HepG2 (cell line): Measurements from ENCODE around the gene DNAJC18. TPM values are rescaled to one million over a fixed set of nuclear protein-coding genes. Genes with fewer than 3 reads are reported as not detected.

ENCODE experiments used
- ATAC-seq: fragments of 200-7000 bp; cut with Tn5 transposase; 3 replicates; pipeline ENCODE4 v1.9.1; 2020; ENCODE audit warnings: mild to moderate bottlenecking, moderate library complexity
- BruUV-seq: library from RNA; stranded (reverse); fragments of 400-500 nt; replicated peaks from 2 replicates; lab custom pipeline; 2021; lab: Mats Ljungman, UMichigan
- CTCF ChIA-PET: fragments of 300-600 bp; formaldehyde crosslinking; extraction: SDS; loops from one replicate; lab custom pipeline; 2021; ENCODE audit warnings: low total read pairs, inconsistent platforms, low intra/inter-chr PET ratio; lab: Yijun Ruan, JAX
- POLR2A ChIA-PET: fragments of 350-600 bp; sonication (Branson Sonifier 250); formaldehyde crosslinking; loops from one replicate; lab custom pipeline; 2020; ENCODE audit warnings: antibody characterized with exemption, inconsistent platforms; lab: Yijun Ruan, JAX
- DNase-seq: peaks from one replicate; pipeline ENCODE4 v3.0.0-alpha.2; 2015; ENCODE audit warnings: low spot score
- FAIRE-seq: peaks from 3 replicates; lab custom pipeline; 2011; peaks lifted over from hg19 to GRCh38; lab: Jason Lieb, UNC
- H2AFZ ChIP-seq: one replicate; pipeline ENCODE4 v1.6.1; 2011; ENCODE audit warnings: low read length, inconsistent platforms
- H3K27ac ChIP-seq: fragments of 300-600 bp; 3 replicates; pipeline ENCODE4 v1.8.0; 2011; ENCODE audit warnings: mixed run types, mild to moderate bottlenecking, mixed read lengths, low read length, inconsistent platforms; ENCODE audit not compliant: insufficient read depth; ENCODE audit errors: extremely low read length
- H3K27me3 ChIP-seq, 2 experiments: fragments of 200-600 bp in 1 of 2; 2 replicates in 1 of 2; 3 replicates in 1 of 2; pipeline versions ENCODE4 v1.6.0 to v1.8.0; 2011; ENCODE audit warnings: low read length in 2 of 2, mild to moderate bottlenecking in 2 of 2, moderate library complexity in 2 of 2, inconsistent platforms in 1 of 2; ENCODE audit not compliant: insufficient read depth in 2 of 2, control insufficient read depth in 1 of 2
- H3K36me3 ChIP-seq, 2 experiments: fragments of 200-600 bp in 1 of 2; replicated peaks in 1 of 2; 2 replicates in 1 of 2; 3 replicates in 1 of 2; pipeline versions ENCODE4 v1.5.1 to v1.8.0; 2011; ENCODE audit warnings: low read length in 2 of 2, inconsistent platforms in 1 of 2; ENCODE audit not compliant: insufficient read depth in 2 of 2, control insufficient read depth in 1 of 2
- H3K4me1 ChIP-seq: 2 replicates; pipeline ENCODE4 v1.5.1; 2012; ENCODE audit warnings: low read length, inconsistent platforms; ENCODE audit not compliant: insufficient read depth
- H3K4me2 ChIP-seq: 2 replicates; pipeline ENCODE4 v1.6.0; 2011; ENCODE audit warnings: low read depth, low read length, inconsistent platforms
- H3K4me3 ChIP-seq, 3 experiments: fragments of 200-600 bp in 1 of 3; sonication (generic), shearing (Covaris generic) in 1 of 3; replicated peaks in 1 of 3; 2 replicates each; pipeline ENCODE4 v1.5.1; 2011 to 2016; ENCODE audit warnings: low read length in 3 of 3, inconsistent platforms in 2 of 3, low read depth in 2 of 3, mild to moderate bottlenecking in 2 of 3, control low read depth in 1 of 3, mixed read lengths in 1 of 3; ENCODE audit not compliant: insufficient read depth in 1 of 3
- H3K79me2 ChIP-seq: one replicate; pipeline ENCODE4 v1.6.1; 2011; ENCODE audit warnings: low read length, inconsistent platforms; ENCODE audit not compliant: insufficient read depth
- H3K9ac ChIP-seq: 2 replicates; pipeline ENCODE4 v1.6.0; 2011; ENCODE audit warnings: mild to moderate bottlenecking, low read depth, low read length, inconsistent platforms; ENCODE audit not compliant: insufficient read depth
- H3K9me3 ChIP-seq: 2 replicates; pipeline ENCODE4 v1.5.1; 2012; ENCODE audit warnings: mild to moderate bottlenecking, low read length
- H4K20me1 ChIP-seq: 2 replicates; pipeline ENCODE4 v1.6.0; 2011; ENCODE audit warnings: inconsistent platforms, mild to moderate bottlenecking, low read length, moderate library complexity; ENCODE audit not compliant: insufficient read depth
- ARID4A ChIP-seq: sonication (generic); formaldehyde crosslinking; IDR thresholded peaks from 2 replicates; pipeline ENCODE4 v1.5.0; 2020; ENCODE audit warnings: mild to moderate bottlenecking, missing genetic modification reagents, borderline replicate concordance
- CBFB ChIP-seq: sonication (generic); formaldehyde crosslinking; IDR thresholded peaks from 2 replicates; pipeline ENCODE4 v1.4.0; 2020; ENCODE audit warnings: missing genetic modification reagents
- HINFP ChIP-seq: sonication (generic); formaldehyde crosslinking; IDR thresholded peaks from 2 replicates; pipeline ENCODE4 v1.4.0; 2020; ENCODE audit warnings: low read depth, mild to moderate bottlenecking, missing genetic modification reagents
- MXI1 ChIP-seq: IDR thresholded peaks from 3 replicates; pipeline ENCODE4 v1.6.1; 2012; ENCODE audit warnings: low read depth, low read length, inconsistent platforms, borderline replicate concordance
- POLR2AphosphoS5 ChIP-seq: IDR thresholded peaks from 2 replicates; pipeline ENCODE4 v1.6.1; 2012; ENCODE audit warnings: low read depth, low read length
- RFX5 ChIP-seq: IDR thresholded peaks from 2 replicates; pipeline ENCODE4 v1.6.1; 2011; ENCODE audit warnings: low read depth, low read length, improper control_type of control experiment
- TBP ChIP-seq: sonication (generic); formaldehyde crosslinking; IDR thresholded peaks from 2 replicates; pipeline ENCODE4 v1.5.0; 2020; ENCODE audit warnings: missing genetic modification reagents
- ZBTB25 ChIP-seq: IDR thresholded peaks from 2 replicates; pipeline ENCODE4 v1.6.1; 2018; ENCODE audit warnings: missing genetic modification reagents
- ZMYM2 ChIP-seq: sonication (generic); formaldehyde crosslinking; IDR thresholded peaks from 2 replicates; pipeline ENCODE4 v1.8.0; 2022; ENCODE audit warnings: mild to moderate bottlenecking, missing genetic modification reagents
- ZNF235 ChIP-seq: sonication (generic); formaldehyde crosslinking; IDR thresholded peaks from 2 replicates; pipeline ENCODE4 v1.8.1; 2023; ENCODE audit warnings: mild to moderate bottlenecking, missing genetic modification reagents, borderline replicate concordance
- ZNF274 ChIP-seq: sonication (generic); formaldehyde crosslinking; IDR thresholded peaks from 2 replicates; pipeline ENCODE4 v1.5.1; 2020; ENCODE audit warnings: mild to moderate bottlenecking, missing genetic modification reagents
- ZNF644 ChIP-seq: IDR thresholded peaks from 2 replicates; pipeline ENCODE4 v1.6.1; 2016; ENCODE audit warnings: low read depth
- WGBS: methylation state at CpG from one replicate; pipeline ENCODE4 v1.1.6; 2017; ENCODE audit warnings: low lambda C conversion rate; 5-methylcytosine and 5-hydroxymethylcytosine counted together
- in situ Hi-C: cut with HindIII; loops from 2 replicates; pipeline ENCODE4 v1.10.0; 2017; ENCODE audit warnings: low pct_unique_long_range_greater_than_20kb; ENCODE audit not compliant: extremely low pct_ligation_motif_present
- intact Hi-C: fragments of 100-400 bp; cut with micrococcal nuclease; formaldehyde crosslinking; loops from one replicate; pipeline ENCODE4 v1.10.0; 2022; ENCODE audit not compliant: unreplicated experiment
- polyA plus RNA-seq, 8 experiments: library from polyadenylated mRNA; depleted of rRNA in 3 of 8; stranded (reverse) in 7 of 8; unstranded in 1 of 8; fragments of >200 nt; fragmentation: Illumina TruSeq in 4 of 8; extraction: Trizol in 4 of 8; gene quantifications; 2 replicates each; pipeline versions ENCODE4 v1.2.1 to v1.2.3, GENCODE V29; 2011 to 2016; ENCODE audit warnings: low read depth in 4 of 8, missing spikeins in 1 of 8, mixed read lengths in 1 of 8; ENCODE audit not compliant: insufficient read depth in 1 of 8
- total RNA-seq, 5 experiments: library from RNA; depleted of rRNA; stranded (reverse); fragments of >200 nt; fragmentation: Illumina TruSeq; extraction: Trizol; gene quantifications; 2 replicates each; pipeline ENCODE4 v1.2.3, GENCODE V29; 2016; ENCODE audit warnings: low read depth in 1 of 5

The DNAJC18 gene
- total and polyA plus RNA-seq, 2 of the 13 experiments (the other 11 are each of a cell fraction or from before 2014, with no cell fraction given), result 6.5 to 6.6 TPM

GRCh38 chr5:139392324-139392677 is 47.0 kb downstream of the DNAJC18 start:
- POLR2A ChIA-PET, result interaction anchor here (1.4 kb wide), 1 partner anchor 11 kb away, joined by 3 read pairs; the partner anchor contains the start of gene SPATA24
- in situ Hi-C loops, result no loop called here
- H3K9ac ChIP-seq, result no peak overlapping the region

GRCh38 chr5:139391570-139392323 is 47.6 kb downstream of the DNAJC18 start:
- DNase-seq (no peak), FAIRE-seq (no peak), ATAC-seq (no peak)
- Histone ChIP-seq H2AFZ (no peak overlapping the region), H3K4me2 (no peak overlapping the region), H3K4me3 (no peak overlapping the region), H3K9ac (no peak overlapping the region), H3K79me2 (no peaks in the 10 kb centered on the region), H4K20me1 (no peaks in the 10 kb centered on the region), H3K36me3 (no peaks in the 10 kb centered on the region), H3K27me3 (no peaks in the 10 kb centered on the region), H3K27ac (no peak overlapping the region), H3K9me3 (no peaks in the 10 kb centered on the region), H3K4me1 (peaks cover 54% of the 10 kb centered on the region)
- 93% methylated on average over 32 of the region's 33 CpGs for WGBS
- BruUV-seq, result no TSS peak
- in situ Hi-C loops (no loop called here), intact Hi-C loops (no loop called here)
- POLR2A ChIA-PET, result interaction anchor here (1.4 kb wide), 1 partner anchor 12 kb away, joined by 3 read pairs; the partner anchor contains the start of gene SPATA24
- CTCF ChIA-PET, result no interaction called here
- TF ChIP-seq ARID4A (CRISPR knock-in tag) (no peak), HINFP (no peak), MXI1 (no peak), RFX5 (no peak), CBFB (CRISPR knock-in tag) (no peak), ZNF235 (CRISPR knock-in tag) (no peak), ZNF644 (no peak), ZNF274 (no peak), POLR2AphosphoS5 (no peak), ZBTB25 (CRISPR knock-in tag) (no peak)

More at GRCh38 chr5:139392324-139392677, 47.0 kb downstream of the DNAJC18 start:
- Histone ChIP-seq H3K4me1 (peaks cover 49% of the 10 kb centered on the region), H2AFZ (no peak overlapping the region), H3K9me3 (no peaks in the 10 kb centered on the region), H3K4me2 (no peak overlapping the region), H3K4me3 (no peak overlapping the region), H3K79me2 (no peaks in the 10 kb centered on the region), H4K20me1 (no peaks in the 10 kb centered on the region), H3K36me3 (no peaks in the 10 kb centered on the region), H3K27ac (no peak overlapping the region), H3K27me3 (no peaks in the 10 kb centered on the region)
- DNase-seq (no peak), ATAC-seq (no peak), FAIRE-seq (no peak)
- BruUV-seq, result no TSS peak
- CTCF ChIA-PET, result no interaction called here
- WGBS, result 97% methylated on average over 5 of the region's 36 CpGs
- TF ChIP-seq ZMYM2, result no peak
- TF ChIP-seq TBP (CRISPR knock-in tag), result no peak
- TF ChIP-seq, all 625 proteins: peak for 0
- intact Hi-C loops, result no loop called here
